Esophagus squamous epithelium (tissue), 4 donors: ENCODE measurements around the gene TNIK.

Experiments
- CTCF ChIP-seq, 6 experiments: fragments of 450-650 bp in 4 of 6; fragments of 200-600 bp in 2 of 6; sonication (generic) in 2 of 6; IDR thresholded peaks; one replicate each; pipeline ENCODE4 v1.5.1; 2016 to 2019; ENCODE audit warnings: antibody characterized with exemption in 6 of 6, mild to moderate bottlenecking in 4 of 6, moderate library complexity in 4 of 6
- POLR2A ChIP-seq, 4 donors: fragments of 450-650 bp; IDR thresholded peaks; one replicate each; pipeline ENCODE4 v1.6.1; 2017; ENCODE audit warnings: antibody characterized with exemption in 4 of 4, mild to moderate bottlenecking in 4 of 4, moderate library complexity in 3 of 4

GRCh38 chr3:171094411-171094810 is 365.8 kb downstream of the TNIK start:
- TF ChIP-seq POLR2A (IDR thresholded peaks at IDR 0.05) (no peak), CTCF (IDR thresholded peaks at IDR 0.05) (no peak)
